ENCODE measurements around the gene NVL. TPM values are rescaled to one million over a fixed set of nuclear protein-coding genes. Genes with fewer than 3 reads are reported as not detected.

NVL gene
- total and polyA plus RNA-seq, 10 of the 15 experiments (the other 5 are each of a cell fraction or from before 2014, with no cell fraction given) = 20.3 to 49.6 (median 35.2) TPM

GRCh38 chr1:224368409-224368808 is 38.4 kb upstream of the NVL start (continued):
- no peak for TF ChIP-seq E4F1 (IDR thresholded peaks at IDR 0.05; ENCODE audit: borderline replicate concordance, partially characterized antibody)
- TF ChIP-seq CEBPZ (IDR thresholded peaks at IDR 0.05; ENCODE audit: low read depth, low read length) = no peak
- TF ChIP-seq USF1 (IDR thresholded peaks at IDR 0.05; ENCODE audit: borderline replicate concordance, extremely low read length, insufficient read depth, low read depth, low read length) = no peak
- no peak for TF ChIP-seq ZBED1 (IDR thresholded peaks at IDR 0.05; ENCODE audit: borderline replicate concordance)
- no peak for TF ChIP-seq CHD4 (IDR thresholded peaks at IDR 0.05)
- no peak for TF ChIP-seq FOXM1 (IDR thresholded peaks at IDR 0.05; ENCODE audit: low read depth, low read length)
- no peak for TF ChIP-seq MLLT1 (IDR thresholded peaks at IDR 0.05)
- no peak for TF ChIP-seq SIX5 (IDR thresholded peaks at IDR 0.05; ENCODE audit: low read depth, low read length, severe bottlenecking)
- TF ChIP-seq SMAD1 (IDR thresholded peaks at IDR 0.05; ENCODE audit: low read depth, partially characterized antibody) = no peak
- no peak for TF ChIP-seq CHD2 (IDR thresholded peaks at IDR 0.05; ENCODE audit: borderline replicate concordance, low read depth, low read length)
- 0 out of 2 replicates have a peak, but pooled peaks have one; percentile 57 for TF ChIP-seq NFIC (IDR thresholded peaks at IDR 0.05; ENCODE audit: low read depth, low read length)
- no peak for TF ChIP-seq PBX3 (IDR thresholded peaks at IDR 0.05; ENCODE audit: insufficient replicate concordance, low read depth, low read length)
- TF ChIP-seq IKZF1 (conservative IDR thresholded peaks at IDR 0.05) = 0 out of 2 replicates have a peak, but pooled peaks have one; percentile 29
- TF ChIP-seq CBFB (IDR thresholded peaks at IDR 0.05; ENCODE audit: low read depth) = no peak
- TF ChIP-seq CHD1 (IDR thresholded peaks at IDR 0.05; ENCODE audit: low read depth, low read length) = no peak
- TF ChIP-seq ATF2 (IDR thresholded peaks at IDR 0.05; ENCODE audit: low read length) = peak; percentile 40; the same call in 1 of the 2 replicates
- TF ChIP-seq TCF7 (IDR thresholded peaks at IDR 0.05; ENCODE audit: borderline replicate concordance) = no peak
- TF ChIP-seq CREM (IDR thresholded peaks at IDR 0.05; ENCODE audit: low read depth) = peak; percentile 35; the same call in 1 of the 2 replicates
- peak; percentile 43 to 70; a peak in 2 of 4 replicates for TF ChIP-seq IKZF2 (IDR thresholded peaks at IDR 0.05)
